Suprapubic skin (tissue), 4 donors: ENCODE data around the gene FRMD4B. TPM values are rescaled to one million over a fixed set of nuclear protein-coding genes. Genes with fewer than 3 reads are reported as not detected.

Experiments used
- DNase-seq, 2 donors: peaks; one replicate each; pipeline ENCODE4 v3.0.0-alpha.2; 2019; ENCODE audit warnings: low spot score in 2 of 2
- H3K27ac ChIP-seq: fragments of 200-600 bp; sonication (generic); one replicate; pipeline ENCODE4 v1.5.1; 2019
- H3K27me3 ChIP-seq: fragments of 200-600 bp; sonication (generic); one replicate; pipeline ENCODE4 v1.5.1; 2019
- H3K36me3 ChIP-seq: fragments of 200-600 bp; sonication (generic); one replicate; pipeline ENCODE4 v1.5.1; 2019
- H3K4me1 ChIP-seq: fragments of 200-600 bp; sonication (generic); one replicate; pipeline ENCODE4 v1.5.1; 2019
- H3K4me3 ChIP-seq: fragments of 200-600 bp; sonication (generic); one replicate; pipeline ENCODE4 v1.5.1; 2019; ENCODE audit warnings: mild to moderate bottlenecking
- H3K9me3 ChIP-seq: fragments of 200-600 bp; sonication (generic); one replicate; pipeline ENCODE4 v1.5.1; 2019
- EP300 ChIP-seq: sonication (generic); formaldehyde crosslinking; IDR thresholded peaks from one replicate; pipeline ENCODE4 v1.6.1; 2017; ENCODE audit warnings: antibody characterized with exemption
- POLR2A ChIP-seq, 2 donors: fragments of 450-650 bp; IDR thresholded peaks; one replicate each; pipeline ENCODE4 v1.6.1; 2017; ENCODE audit warnings: antibody characterized with exemption in 2 of 2, mild to moderate bottlenecking in 2 of 2, moderate library complexity in 2 of 2
- POLR2AphosphoS5 ChIP-seq, 3 donors: sonication (generic); formaldehyde crosslinking; IDR thresholded peaks; one replicate each; pipeline ENCODE4 v1.6.1; 2017; ENCODE audit warnings: antibody characterized with exemption in 3 of 3
- WGBS: methylation state at CpG from one replicate; pipeline ENCODE4 v1.1.5; 2018; 5-methylcytosine and 5-hydroxymethylcytosine counted together
- total RNA-seq, 4 donors: library from RNA; depleted of rRNA; stranded (reverse); fragments of >200 nt; gene quantifications; one replicate each; pipeline ENCODE4 v1.1.0, GENCODE V29; 2016
- TF ChIP-seq, protein P1 (sequence below), 2 donors: fragments of 200-600 bp in 1 of 2; fragments of 450-650 bp in 1 of 2; sonication (generic) in 1 of 2; IDR thresholded peaks; one replicate each; pipeline ENCODE4 v1.5.1; 2016 to 2019; ENCODE audit warnings: antibody characterized with exemption in 2 of 2, mild to moderate bottlenecking in 1 of 2, moderate library complexity in 1 of 2

Gene FRMD4B
- total RNA-seq, 4 donors from 2014 or later, result 53.8 to 75.3 (median 67.8) TPM

- H3K9me3 ChIP-seq, result no peaks in the 10 kb centered on the region
- TF ChIP-seq EP300 (no peak), POLR2AphosphoS5 (IDR thresholded peaks at IDR 0.05) (no peak)
- WGBS, result 87% methylated on average over 4 of the region's 4 CpGs
- DNase-seq, result no peak
- H3K4me1 ChIP-seq, result no peaks in the 10 kb centered on the region
- H3K4me3 ChIP-seq, result no peak overlapping the region
- no peak overlapping the region for H3K27ac ChIP-seq
- H3K36me3 ChIP-seq, result peaks cover 6% of the 10 kb centered on the region
- H3K27me3 ChIP-seq, result no peaks in the 10 kb centered on the region
Measured at GRCh38 chr3:69252141-69252540, 133.7 kb downstream of the FRMD4B start.

DNA sequence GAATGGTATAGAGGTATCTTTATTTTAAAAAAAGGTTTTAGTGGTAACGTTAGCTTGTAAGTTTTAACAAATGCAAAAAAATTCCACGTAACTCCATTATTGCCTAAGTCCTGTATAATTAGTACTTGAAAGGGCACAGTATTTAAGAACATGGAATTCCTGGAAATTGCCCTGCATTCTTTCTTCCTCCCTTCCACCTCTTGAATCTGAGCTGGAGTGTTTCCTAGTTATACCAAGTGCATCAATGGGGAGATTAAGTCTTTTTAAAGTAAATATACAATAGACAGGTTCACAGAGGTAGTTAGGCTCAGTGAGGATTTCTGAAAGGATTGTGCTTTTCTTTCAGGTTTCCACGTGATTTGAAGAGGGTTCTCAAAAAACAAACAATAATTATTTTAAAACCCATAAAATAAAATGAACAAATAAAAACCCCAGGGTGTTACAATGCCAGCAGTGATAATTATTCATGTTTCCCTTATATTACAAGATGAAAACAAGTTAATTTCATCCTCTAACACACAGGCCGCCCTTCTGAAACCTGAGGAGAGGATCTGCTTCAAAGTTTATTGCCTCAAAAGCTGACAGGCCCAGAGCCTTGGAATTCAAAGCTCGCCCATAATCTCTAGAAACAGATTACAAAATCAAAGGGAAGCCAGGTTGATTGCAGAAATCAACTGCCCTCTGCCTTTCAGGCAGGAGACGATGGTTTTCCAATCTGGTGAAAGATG is 134.6 kb downstream of the FRMD4B start:
- Histone ChIP-seq H3K27ac (no peak overlapping the region), H3K36me3 (peaks cover 6% of the 10 kb centered on the region), H3K9me3 (no peaks in the 10 kb centered on the region), H3K4me1 (no peaks in the 10 kb centered on the region), H3K4me3 (no peak overlapping the region), H3K27me3 (no peaks in the 10 kb centered on the region)
- WGBS, result 88% methylated on average over 6 of the region's 6 CpGs
- TF ChIP-seq, protein P1, sequence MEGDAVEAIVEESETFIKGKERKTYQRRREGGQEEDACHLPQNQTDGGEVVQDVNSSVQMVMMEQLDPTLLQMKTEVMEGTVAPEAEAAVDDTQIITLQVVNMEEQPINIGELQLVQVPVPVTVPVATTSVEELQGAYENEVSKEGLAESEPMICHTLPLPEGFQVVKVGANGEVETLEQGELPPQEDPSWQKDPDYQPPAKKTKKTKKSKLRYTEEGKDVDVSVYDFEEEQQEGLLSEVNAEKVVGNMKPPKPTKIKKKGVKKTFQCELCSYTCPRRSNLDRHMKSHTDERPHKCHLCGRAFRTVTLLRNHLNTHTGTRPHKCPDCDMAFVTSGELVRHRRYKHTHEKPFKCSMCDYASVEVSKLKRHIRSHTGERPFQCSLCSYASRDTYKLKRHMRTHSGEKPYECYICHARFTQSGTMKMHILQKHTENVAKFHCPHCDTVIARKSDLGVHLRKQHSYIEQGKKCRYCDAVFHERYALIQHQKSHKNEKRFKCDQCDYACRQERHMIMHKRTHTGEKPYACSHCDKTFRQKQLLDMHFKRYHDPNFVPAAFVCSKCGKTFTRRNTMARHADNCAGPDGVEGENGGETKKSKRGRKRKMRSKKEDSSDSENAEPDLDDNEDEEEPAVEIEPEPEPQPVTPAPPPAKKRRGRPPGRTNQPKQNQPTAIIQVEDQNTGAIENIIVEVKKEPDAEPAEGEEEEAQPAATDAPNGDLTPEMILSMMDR (IDR thresholded peaks at IDR 0.05), result no peak
- TF ChIP-seq POLR2A (IDR thresholded peaks at IDR 0.05) (no peak), EP300 (no peak), POLR2AphosphoS5 (IDR thresholded peaks at IDR 0.05) (no peak)
- DNase-seq, result no peak

DNA sequence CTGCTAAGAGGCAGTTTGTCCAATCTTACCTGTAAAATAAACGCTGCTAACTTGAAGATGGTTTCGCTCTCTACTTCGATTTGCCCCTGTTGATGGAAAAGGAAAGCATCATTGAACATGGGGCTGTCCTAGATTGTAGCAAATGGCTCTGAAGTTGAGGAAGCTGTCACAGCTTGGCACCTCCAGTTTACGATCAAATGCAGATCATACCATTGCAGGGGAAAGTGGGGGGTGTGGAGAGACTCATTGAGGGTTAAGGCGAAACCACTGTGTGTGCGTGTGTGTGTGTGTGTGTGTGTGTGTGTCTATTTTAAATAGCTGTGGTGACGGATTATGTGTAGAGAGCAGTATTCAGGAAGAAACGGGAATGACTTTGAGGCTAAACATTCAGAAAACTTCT is 135.9 kb downstream of the FRMD4B start:
- no peaks in the 10 kb centered on the region for H3K9me3 ChIP-seq
- no peak overlapping the region for H3K27ac ChIP-seq
- H3K4me3 ChIP-seq, result peak overlapping the region; percentile 13
- no peak for TF ChIP-seq POLR2AphosphoS5 (IDR thresholded peaks at IDR 0.05)
- no peak for TF ChIP-seq POLR2A (IDR thresholded peaks at IDR 0.05)
- no peak for TF ChIP-seq EP300
- TF ChIP-seq, protein P1 (IDR thresholded peaks at IDR 0.05), result no peak
- 71% methylated on average over 8 of the region's 8 CpGs for WGBS
- H3K4me1 ChIP-seq, result no peaks in the 10 kb centered on the region
- DNase-seq, result no peak
- H3K27me3 ChIP-seq, result no peaks in the 10 kb centered on the region
- peaks cover 6% of the 10 kb centered on the region for H3K36me3 ChIP-seq

GRCh38 chr3:69249001-69249400 is 136.9 kb downstream of the FRMD4B start:
- TF ChIP-seq EP300 (no peak), POLR2A (IDR thresholded peaks at IDR 0.05) (no peak), POLR2AphosphoS5 (IDR thresholded peaks at IDR 0.05) (no peak)
- TF ChIP-seq, protein P1 (IDR thresholded peaks at IDR 0.05), result no peak
- Histone ChIP-seq H3K27me3 (no peaks in the 10 kb centered on the region), H3K4me3 (no peak overlapping the region)

GRCh38 chr3:69248436-69248835 is 137.5 kb downstream of the FRMD4B start:
- no peak for DNase-seq
- no peaks in the 10 kb centered on the region for H3K4me1 ChIP-seq
- WGBS, result 78% methylated on average over 8 of the region's 8 CpGs
- H3K4me3 ChIP-seq, result no peak overlapping the region
- H3K36me3 ChIP-seq, result peaks cover 6% of the 10 kb centered on the region
- TF ChIP-seq, protein P1 (IDR thresholded peaks at IDR 0.05), result no peak
- no peak for TF ChIP-seq EP300
- no peak for TF ChIP-seq POLR2AphosphoS5 (IDR thresholded peaks at IDR 0.05)
- TF ChIP-seq POLR2A (IDR thresholded peaks at IDR 0.05), result no peak
- H3K9me3 ChIP-seq, result no peaks in the 10 kb centered on the region
- H3K27ac ChIP-seq, result no peak overlapping the region
- no peaks in the 10 kb centered on the region for H3K27me3 ChIP-seq

More at GRCh38 chr3:69249001-69249400, 136.9 kb downstream of the FRMD4B start:
- no peaks in the 10 kb centered on the region for H3K4me1 ChIP-seq
- no peak for DNase-seq
- H3K36me3 ChIP-seq, result peaks cover 6% of the 10 kb centered on the region
- H3K27ac ChIP-seq, result no peak overlapping the region
- no peaks in the 10 kb centered on the region for H3K9me3 ChIP-seq
- 89% methylated on average over 2 of the region's 2 CpGs for WGBS
